Measurements from ENCODE around the gene NCOA3.
A peak's percentile ranks its signal among the peaks of the same experiment; 100 is the strongest.

NCOA3 gene

DNA sequence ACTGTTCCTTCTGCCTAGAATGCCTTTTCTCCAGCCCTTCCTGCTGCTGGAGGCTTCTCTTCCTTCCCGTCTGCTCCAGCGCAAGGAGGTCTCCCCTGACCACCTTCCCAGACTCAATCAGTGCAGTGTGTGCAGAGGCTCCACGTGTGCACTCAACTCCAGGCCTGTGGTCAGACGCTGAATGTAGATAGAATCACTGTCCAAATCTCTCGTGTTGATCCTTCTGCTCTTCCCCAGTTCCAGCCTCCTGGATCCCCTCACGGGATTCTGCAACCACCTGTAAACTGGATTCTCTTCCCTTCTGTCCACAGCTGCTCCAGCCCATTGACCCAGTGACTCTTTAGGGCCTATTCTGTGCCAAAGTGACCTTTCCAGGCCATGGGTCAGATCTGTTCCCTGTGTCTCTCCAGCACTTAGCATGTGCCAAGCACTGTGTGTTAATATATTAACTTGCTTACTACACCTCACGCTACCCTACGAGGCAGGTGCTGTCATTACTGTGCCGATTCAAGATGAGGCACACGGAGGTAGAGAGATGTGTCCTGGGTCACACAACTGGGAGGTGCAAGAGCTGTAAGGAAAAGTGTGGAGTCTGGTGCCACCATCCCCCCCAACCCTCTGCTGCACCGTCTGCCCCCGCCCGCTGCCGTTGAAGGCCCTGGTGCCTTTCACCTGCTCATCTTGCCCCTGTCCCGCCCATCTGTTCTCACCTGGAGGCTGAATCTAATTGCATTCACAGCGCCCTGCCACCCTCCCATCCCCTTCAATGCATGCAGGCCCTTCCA is 171.4 kb downstream of the NCOA3 start:
- Mint-ChIP-seq H3K27ac (peak overlapping the region; percentile 18), H3K27me3 (no peaks in the 10 kb centered on the region), H3K9me3 (no peaks in the 10 kb centered on the region), H3K4me1 (ENCODE audit: low read depth) (no peaks in the 10 kb centered on the region), H3K36me3 (ENCODE audit: low read depth) (no peaks in the 10 kb centered on the region), H3K4me3 (no peak overlapping the region)
- DNase-seq, result peak; percentile 28

DNA sequence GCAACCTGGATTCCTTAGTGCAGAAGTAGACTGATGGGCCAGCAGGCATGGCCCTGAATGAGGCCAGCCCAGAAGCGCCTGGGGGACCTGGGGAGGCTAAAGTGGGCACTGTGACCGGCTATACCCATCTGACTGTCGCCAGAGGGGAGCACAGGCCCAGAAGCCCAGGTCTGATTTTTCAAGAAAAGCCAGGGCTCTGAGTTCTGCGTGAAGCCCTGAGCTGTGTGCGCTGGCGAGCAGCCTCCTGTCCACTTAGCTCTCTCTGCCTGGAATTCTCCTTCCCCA is 171.9 kb downstream of the NCOA3 start:
- H3K9me3 Mint-ChIP-seq, result no peaks in the 10 kb centered on the region
- no peaks in the 10 kb centered on the region for H3K36me3 Mint-ChIP-seq (ENCODE audit: low read depth)
- no peaks in the 10 kb centered on the region for H3K27me3 Mint-ChIP-seq
- no peak overlapping the region for H3K4me3 Mint-ChIP-seq
- peak; percentile 25 for DNase-seq
- H3K27ac Mint-ChIP-seq, result no peak overlapping the region
- H3K4me1 Mint-ChIP-seq (ENCODE audit: low read depth), result no peaks in the 10 kb centered on the region

DNA sequence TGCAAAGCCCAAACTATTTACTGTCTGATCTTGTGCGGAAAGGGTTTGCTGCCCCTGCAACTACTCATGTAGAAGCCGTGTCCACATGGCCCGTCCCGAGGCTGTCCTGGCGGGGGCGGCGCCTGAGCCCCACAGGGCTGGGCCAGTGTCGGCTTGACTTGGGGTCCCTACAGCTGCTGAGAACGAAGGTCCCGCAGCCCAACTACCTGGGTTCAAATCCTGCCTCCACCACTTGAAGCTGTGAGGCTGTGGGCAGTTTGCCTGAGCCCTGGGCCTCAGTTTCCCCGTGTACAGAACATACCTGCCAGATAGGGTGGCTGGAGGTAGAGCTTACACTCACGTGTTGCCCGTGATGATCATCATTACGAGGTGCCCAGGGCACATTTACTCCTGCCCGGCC is 172.5 kb downstream of the NCOA3 start:
- no peaks in the 10 kb centered on the region for H3K36me3 Mint-ChIP-seq (ENCODE audit: low read depth)

DNA sequence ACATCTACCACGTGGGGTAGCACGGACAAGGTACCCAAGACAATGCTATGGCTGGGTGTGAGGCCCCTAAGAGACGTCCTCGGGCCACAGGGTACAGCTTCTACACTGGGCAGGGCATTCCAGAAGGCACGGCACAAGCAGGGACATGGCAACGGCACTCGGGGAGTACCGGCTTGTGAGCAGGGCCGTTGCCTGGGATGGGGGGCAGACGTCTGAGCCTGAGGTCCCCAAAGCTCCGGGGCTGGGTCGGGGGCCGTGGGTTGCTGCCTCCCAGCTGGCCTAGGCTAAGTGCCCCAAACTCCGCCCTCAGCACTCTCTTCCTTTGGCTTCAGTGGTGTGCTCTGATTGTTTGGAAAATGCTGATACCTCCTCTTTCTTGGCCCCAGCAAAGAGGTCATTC is 173.0 kb downstream of the NCOA3 start:
- no peaks in the 10 kb centered on the region for H3K36me3 Mint-ChIP-seq (ENCODE audit: low read depth)
- H3K4me1 Mint-ChIP-seq (ENCODE audit: low read depth), result no peaks in the 10 kb centered on the region
- H3K4me3 Mint-ChIP-seq, result no peak overlapping the region
- no peaks in the 10 kb centered on the region for H3K9me3 Mint-ChIP-seq
- H3K27ac Mint-ChIP-seq, result peak overlapping the region; percentile 51
- no peaks in the 10 kb centered on the region for H3K27me3 Mint-ChIP-seq
- DNase-seq, result peak; percentile 29

More for the DNA sequence above, 172.5 kb downstream of the NCOA3 start:
- H3K27ac Mint-ChIP-seq, result peak overlapping the region; percentile 51
- no peaks in the 10 kb centered on the region for H3K4me1 Mint-ChIP-seq (ENCODE audit: low read depth)
- no peaks in the 10 kb centered on the region for H3K9me3 Mint-ChIP-seq
- DNase-seq, result no peak
- H3K4me3 Mint-ChIP-seq, result no peak overlapping the region
- H3K27me3 Mint-ChIP-seq, result no peaks in the 10 kb centered on the region

DNA sequence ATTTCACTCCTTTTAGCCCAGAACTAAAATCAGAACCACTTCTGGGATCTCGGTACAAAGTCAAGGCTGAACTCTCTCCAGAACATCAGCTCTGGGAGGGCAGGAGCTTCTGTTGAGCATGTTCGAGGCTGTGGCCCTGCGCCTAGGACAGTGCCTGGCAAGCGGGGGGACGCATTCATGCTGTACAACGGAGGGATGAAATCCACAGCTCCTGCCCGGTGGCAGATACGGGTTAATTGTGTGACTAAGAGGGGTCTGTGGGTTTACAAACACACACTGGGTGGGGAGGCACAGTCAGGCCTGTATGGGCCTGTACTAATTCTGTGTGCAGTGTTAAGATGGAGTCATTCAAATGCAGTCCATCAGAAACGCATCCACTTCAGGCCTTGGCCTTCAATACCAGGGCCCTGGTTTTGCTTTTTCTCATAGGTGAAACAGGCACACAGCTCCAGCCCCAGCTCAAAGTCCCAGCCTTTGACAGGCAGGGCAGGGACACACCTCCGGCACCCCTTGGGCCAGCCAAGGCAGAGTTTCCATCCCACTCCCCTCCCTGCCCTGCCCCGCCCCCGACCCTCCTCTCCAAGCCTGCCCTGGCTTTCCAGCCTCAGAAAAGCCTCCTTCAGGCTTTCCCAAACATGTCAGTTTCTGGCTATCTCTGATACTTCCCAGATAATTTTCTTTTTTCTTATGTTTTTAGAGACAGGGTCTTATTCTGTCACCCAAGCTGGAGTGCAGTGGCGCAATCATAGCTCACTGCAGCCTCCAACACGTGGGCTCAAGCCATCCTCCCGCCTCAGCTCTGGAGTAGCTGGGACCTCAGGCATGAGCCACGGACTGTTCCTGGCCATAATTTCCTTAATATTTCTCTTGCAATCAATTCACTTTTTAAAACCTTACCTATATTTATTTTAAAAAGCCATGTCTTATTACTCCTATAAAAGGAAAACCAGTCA is 173.8 kb downstream of the NCOA3 start:
- Mint-ChIP-seq H3K36me3 (ENCODE audit: low read depth) (no peaks in the 10 kb centered on the region), H3K27ac (peak overlapping the region; percentile 37), H3K4me1 (ENCODE audit: low read depth) (no peaks in the 10 kb centered on the region), H3K9me3 (no peaks in the 10 kb centered on the region), H3K4me3 (no peak overlapping the region), H3K27me3 (no peaks in the 10 kb centered on the region)
- peak; percentile 28 for DNase-seq

DNA sequence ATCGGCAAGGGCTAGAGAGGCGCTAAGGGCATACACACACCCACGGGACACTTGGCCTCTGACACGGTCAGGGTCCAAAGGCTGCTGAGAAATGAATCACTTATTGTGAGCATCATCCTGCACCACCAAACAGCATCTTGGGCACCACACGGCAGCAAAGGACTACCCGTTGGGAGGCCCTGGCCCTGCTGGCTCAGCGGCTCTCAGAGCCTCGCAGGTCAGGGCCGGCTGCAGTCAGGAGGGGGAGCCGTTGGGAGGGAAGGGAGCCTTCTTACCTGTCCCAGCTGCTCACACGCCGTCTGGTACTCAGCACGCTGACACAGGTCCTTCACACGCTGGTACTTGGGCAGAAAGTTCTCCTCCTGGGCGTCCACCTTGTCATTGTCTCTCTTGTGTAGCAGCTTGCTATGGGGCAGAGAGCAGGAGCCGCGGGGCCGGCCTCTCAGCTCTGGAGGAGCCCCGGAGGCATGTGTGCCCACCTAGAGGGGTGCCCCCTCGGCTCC is 174.6 kb downstream of the NCOA3 start:
- H3K4me1 Mint-ChIP-seq (ENCODE audit: low read depth), result no peaks in the 10 kb centered on the region
- H3K36me3 Mint-ChIP-seq (ENCODE audit: low read depth), result no peaks in the 10 kb centered on the region
- H3K27me3 Mint-ChIP-seq, result no peaks in the 10 kb centered on the region
- H3K9me3 Mint-ChIP-seq, result no peaks in the 10 kb centered on the region
- H3K4me3 Mint-ChIP-seq, result no peak overlapping the region
- peak; percentile 33 for DNase-seq
- H3K27ac Mint-ChIP-seq, result peak overlapping the region; percentile 26

DNA sequence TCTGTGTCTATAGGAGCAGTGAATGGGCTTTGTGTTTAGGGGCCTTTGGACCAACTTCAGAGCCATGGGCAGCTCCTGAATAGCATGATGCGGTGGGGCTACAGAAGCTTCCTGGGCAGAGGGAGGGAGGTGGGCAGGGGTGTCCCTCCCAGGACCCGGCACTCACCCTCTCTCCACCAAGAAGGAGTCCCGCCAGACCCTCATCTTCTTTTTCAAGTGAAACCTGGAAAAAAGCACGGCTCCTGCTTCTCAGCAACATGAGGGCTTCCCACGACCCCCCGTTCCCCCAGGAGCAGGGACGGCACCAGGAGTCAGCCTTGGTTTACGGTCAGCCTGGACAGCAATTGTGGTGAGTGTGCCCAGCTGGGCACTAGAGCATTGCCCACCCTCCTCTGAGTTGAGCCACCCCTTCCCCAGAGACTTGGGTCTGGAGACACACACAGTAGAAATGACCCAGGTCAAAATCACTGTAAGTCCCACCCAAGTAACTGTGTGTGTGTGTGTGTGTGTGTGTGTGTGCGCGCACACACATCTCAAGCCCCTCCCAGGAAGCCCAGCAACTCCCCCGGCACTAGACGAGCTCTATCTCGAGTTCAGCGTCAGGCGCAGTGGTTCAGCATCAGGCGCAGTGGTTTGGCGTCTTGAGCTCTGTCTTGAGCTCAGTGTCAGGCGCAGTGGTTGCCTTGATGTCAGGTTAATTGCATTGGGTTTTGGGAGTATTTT is 175.4 kb downstream of the NCOA3 start:
- no peaks in the 10 kb centered on the region for H3K9me3 Mint-ChIP-seq
- no peak overlapping the region for H3K4me3 Mint-ChIP-seq
- H3K36me3 Mint-ChIP-seq (ENCODE audit: low read depth), result no peaks in the 10 kb centered on the region
- peak overlapping the region; percentile 41 for H3K27ac Mint-ChIP-seq
- peak; percentile 29 for DNase-seq
- no peaks in the 10 kb centered on the region for H3K27me3 Mint-ChIP-seq
- H3K4me1 Mint-ChIP-seq (ENCODE audit: low read depth), result no peaks in the 10 kb centered on the region

DNA sequence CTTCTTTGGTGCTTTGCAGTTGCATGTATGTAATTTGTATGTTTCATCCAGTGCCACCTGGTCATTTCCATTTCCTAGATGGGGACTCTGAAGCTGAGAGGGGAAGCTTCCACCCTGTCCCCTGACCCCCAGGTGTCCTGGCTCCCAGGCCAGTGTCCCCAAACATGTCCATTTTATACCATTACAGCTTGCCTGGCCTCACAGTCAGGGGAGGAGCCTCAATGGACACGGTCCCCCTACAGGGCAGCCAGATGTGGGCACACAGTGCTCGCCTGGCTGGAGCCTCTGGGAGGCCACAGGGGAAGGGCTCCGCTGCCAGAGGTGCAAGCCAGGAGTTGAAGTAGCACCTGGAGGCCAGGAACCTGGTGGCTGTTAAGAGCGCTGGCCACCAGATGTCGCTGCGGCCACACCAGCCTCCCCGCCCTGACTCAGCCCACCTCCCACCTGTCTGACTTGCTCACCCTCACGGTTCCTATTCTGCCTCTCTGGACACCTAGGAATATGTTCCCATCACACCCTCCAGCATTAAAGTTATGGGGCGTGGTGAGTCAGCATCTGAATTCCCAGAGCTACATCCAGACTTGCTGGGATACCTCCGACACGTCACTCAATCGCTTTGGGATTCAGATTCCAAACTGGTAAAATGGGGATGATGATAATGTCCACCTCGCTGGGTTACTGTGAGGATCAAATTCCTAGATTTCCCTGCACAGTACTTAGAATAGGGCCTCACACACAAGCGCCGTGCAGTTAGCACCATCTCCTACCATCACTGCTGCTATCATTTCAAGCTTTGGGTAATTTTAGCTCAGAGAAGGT is 176.2 kb downstream of the NCOA3 start:
- H3K9me3 Mint-ChIP-seq, result no peaks in the 10 kb centered on the region
- no peaks in the 10 kb centered on the region for H3K4me1 Mint-ChIP-seq (ENCODE audit: low read depth)
- no peak overlapping the region for H3K4me3 Mint-ChIP-seq
- peak; percentile 80 for DNase-seq
- H3K27me3 Mint-ChIP-seq, result no peaks in the 10 kb centered on the region
- no peaks in the 10 kb centered on the region for H3K36me3 Mint-ChIP-seq (ENCODE audit: low read depth)
- peak overlapping the region; percentile 41 for H3K27ac Mint-ChIP-seq

DNA sequence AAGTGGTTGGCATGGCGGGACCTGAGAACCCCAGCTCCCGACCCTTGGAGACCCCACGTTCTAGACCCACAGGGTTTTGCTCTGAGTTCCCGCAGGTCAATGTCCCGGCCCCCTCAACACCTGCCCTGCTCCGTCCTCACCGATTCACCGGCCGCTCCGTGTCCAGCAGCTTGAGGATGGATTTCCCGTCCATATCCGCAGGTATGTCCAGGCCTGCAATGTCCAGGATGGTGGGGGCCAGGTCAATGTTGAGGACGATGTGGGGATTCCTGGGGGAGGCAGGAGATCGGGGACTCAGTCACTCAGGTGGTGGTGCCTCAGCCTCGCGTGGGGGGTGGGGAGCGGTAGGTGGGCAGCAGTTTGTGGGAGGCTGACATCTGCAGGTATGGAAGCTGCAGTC is 176.8 kb downstream of the NCOA3 start:
- DNase-seq, result no peak
- Mint-ChIP-seq H3K27me3 (no peaks in the 10 kb centered on the region), H3K36me3 (ENCODE audit: low read depth) (no peaks in the 10 kb centered on the region), H3K4me3 (no peak overlapping the region), H3K4me1 (ENCODE audit: low read depth) (no peaks in the 10 kb centered on the region), H3K9me3 (no peaks in the 10 kb centered on the region), H3K27ac (no peak overlapping the region)

DNA sequence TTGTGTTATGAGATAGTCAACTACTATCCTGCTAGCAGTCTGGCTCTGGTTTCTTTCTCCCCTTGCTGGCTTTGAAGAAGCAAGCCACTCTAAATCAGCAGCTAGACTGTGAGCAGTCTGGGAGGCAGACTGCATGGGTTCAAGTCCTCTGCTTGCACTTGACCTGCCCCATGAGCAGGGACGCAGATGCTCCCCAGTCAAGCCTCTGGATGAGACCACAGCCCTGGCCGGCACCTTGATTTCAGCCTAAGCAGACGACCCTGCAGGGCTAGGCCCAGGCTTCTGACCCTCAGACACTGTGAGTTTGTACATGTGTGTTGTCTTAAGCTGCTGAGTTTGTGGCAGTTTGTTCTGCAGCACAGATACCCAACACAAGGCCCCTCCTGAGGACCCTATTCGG is 177.8 kb downstream of the NCOA3 start:
- Mint-ChIP-seq H3K9me3 (no peaks in the 10 kb centered on the region), H3K27me3 (no peaks in the 10 kb centered on the region), H3K36me3 (ENCODE audit: low read depth) (no peaks in the 10 kb centered on the region), H3K27ac (peak overlapping the region; percentile 24), H3K4me1 (ENCODE audit: low read depth) (no peaks in the 10 kb centered on the region), H3K4me3 (no peak overlapping the region)
- no peak for DNase-seq

DNA sequence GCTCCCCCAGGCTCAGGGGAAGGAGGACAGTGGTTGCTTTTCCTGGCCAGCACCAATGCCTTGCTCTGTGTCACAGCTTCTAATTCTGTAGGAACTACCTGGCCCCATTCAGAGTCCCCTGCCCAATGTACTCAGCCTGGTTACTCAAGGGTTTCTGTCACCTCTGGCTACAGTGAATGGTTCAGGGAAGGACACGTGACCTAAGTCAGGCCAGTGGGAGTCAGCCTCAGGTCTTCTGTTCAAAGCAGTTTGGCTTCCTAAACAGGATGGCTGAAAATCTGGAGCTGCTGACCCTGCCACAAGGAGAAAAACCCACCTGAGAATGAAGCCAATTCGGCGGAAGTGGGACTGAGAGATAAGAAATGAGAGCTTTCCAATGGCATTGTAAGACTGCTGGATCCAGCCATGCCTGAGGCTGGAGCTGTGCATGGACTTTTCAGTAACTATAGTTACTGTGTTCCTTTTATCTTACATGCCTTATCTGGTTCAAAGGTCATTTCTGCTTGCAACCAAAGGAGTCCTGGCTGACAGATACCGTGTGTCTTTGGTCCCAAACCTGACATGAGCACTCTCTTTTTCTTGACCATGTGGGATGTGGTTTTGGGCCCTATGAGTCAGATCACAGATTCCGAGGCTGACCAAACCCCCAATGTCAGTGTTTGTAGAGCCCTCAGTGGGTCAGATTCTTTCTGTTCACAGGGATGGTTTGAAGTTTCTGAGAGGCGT is 179.3 kb downstream of the NCOA3 start:
- H3K27ac Mint-ChIP-seq, result no peak overlapping the region
- no peaks in the 10 kb centered on the region for H3K27me3 Mint-ChIP-seq
- no peaks in the 10 kb centered on the region for H3K9me3 Mint-ChIP-seq
- H3K4me3 Mint-ChIP-seq, result no peak overlapping the region
- DNase-seq, result no peak
- no peaks in the 10 kb centered on the region for H3K36me3 Mint-ChIP-seq (ENCODE audit: low read depth)
- no peaks in the 10 kb centered on the region for H3K4me1 Mint-ChIP-seq (ENCODE audit: low read depth)

DNA sequence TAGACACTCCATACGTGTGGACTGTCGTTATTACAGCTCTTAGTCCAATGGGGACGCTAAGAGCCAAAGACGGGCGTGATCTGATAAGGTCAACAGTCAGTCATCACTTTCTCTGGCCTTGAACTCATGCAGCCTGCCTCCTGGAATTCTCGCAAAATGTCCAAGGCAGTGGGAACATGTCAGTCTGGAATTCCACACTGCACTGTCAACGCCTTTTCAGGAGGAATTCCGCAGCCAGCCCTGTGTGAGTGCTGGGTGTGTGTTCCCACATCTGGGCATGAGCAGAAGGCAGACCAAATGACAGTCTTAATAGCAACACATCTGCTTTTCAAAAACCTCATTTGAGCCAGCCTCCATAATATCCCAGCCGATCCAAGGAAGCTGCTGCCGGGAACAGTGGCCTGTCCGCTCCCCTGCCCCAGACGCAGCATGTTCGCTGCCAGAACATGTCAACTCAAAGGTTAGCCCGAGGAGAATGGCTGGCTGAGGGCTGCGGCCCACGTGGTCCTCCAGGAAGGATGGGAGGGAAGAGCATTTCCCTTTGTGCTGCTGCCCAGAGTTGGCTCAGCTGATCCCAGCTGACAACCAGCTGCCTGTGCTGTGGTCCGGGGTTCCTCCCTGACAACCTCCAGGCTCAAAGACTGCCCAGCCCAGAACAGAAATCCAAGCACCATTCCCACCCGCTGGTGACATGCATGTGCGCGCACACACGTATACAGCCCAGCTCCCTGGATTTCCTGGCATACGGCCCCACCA is 180.5 kb downstream of the NCOA3 start:
- H3K27ac Mint-ChIP-seq, result peak overlapping the region; percentile 26
- no peaks in the 10 kb centered on the region for H3K9me3 Mint-ChIP-seq
- H3K4me3 Mint-ChIP-seq, result no peak overlapping the region
- H3K36me3 Mint-ChIP-seq (ENCODE audit: low read depth), result no peaks in the 10 kb centered on the region
- no peaks in the 10 kb centered on the region for H3K4me1 Mint-ChIP-seq (ENCODE audit: low read depth)
- no peaks in the 10 kb centered on the region for H3K27me3 Mint-ChIP-seq
- no peak for DNase-seq

DNA sequence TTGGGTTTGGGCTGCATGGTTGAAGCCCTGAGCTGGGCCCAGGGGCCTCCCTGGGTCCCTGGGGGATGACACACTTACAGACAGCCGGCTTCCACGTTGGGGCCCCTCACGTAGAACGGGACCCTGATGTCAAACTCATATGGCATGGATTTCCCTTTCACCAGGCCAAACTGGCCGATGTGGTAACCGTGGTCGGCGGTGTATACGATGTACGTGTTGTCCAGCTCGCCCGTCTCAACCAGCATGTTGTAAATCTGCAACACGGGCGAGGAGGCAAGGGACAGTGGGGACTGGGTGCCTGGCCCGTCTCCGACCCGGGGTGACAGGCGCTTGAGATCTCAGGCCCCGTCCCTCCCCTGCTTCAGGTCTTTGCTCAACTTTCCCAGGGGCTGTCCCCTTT is 181.2 kb downstream of the NCOA3 start:
- Mint-ChIP-seq H3K4me1 (ENCODE audit: low read depth) (no peaks in the 10 kb centered on the region), H3K27ac (peak overlapping the region; percentile 26), H3K4me3 (no peak overlapping the region), H3K27me3 (no peaks in the 10 kb centered on the region), H3K36me3 (ENCODE audit: low read depth) (no peaks in the 10 kb centered on the region), H3K9me3 (no peaks in the 10 kb centered on the region)
- no peak for DNase-seq

Measured in activated T-cell treated with anti-CD3 and anti-CD28 coated beads, Interleukin-2, amount 50 U/mL, for 24 hours (primary cell).